IMR-90 (cell line): Measurements from ENCODE around the gene COMP. TPM values are rescaled to one million over a fixed set of nuclear protein-coding genes. Genes with fewer than 3 reads are reported as not detected.

Experiments used
- ATAC-seq: fragments of 200-7000 bp; cut with Tn5 transposase; 2 replicates; pipeline ENCODE4 v1.9.1; 2020; ENCODE audit warnings: low read depth, mild to moderate bottlenecking, moderate library complexity
- BruUV-seq: library from RNA; stranded (reverse); fragments of 400-500 nt; replicated peaks from 2 replicates; lab custom pipeline; 2021; lab: Mats Ljungman, UMichigan
- CTCF ChIA-PET: fragments of 300-600 bp; formaldehyde crosslinking; extraction: SDS; loops from one replicate; lab custom pipeline; 2021; ENCODE audit warnings: antibody characterized with exemption; lab: Yijun Ruan, JAX
- POLR2A ChIA-PET: fragments of 300-600 bp; sonication (Branson Sonifier 250); formaldehyde crosslinking; loops from one replicate; lab custom pipeline; 2022; ENCODE audit warnings: antibody characterized with exemption; ENCODE audit not compliant: unreplicated experiment; lab: Charles Lee
- DNase-seq: peaks from one replicate; pipeline ENCODE4 v3.0.0; 2013
- H2AFZ ChIP-seq: replicated peaks from 2 replicates; pipeline ENCODE3; 2013; ENCODE audit warnings: low read length, mild to moderate bottlenecking; ENCODE audit not compliant: poor library complexity
- H2AK5ac ChIP-seq: 2 replicates; pipeline ENCODE4 v1.6.1; 2013; ENCODE audit warnings: low read depth, low read length, inconsistent platforms
- H2AK9ac ChIP-seq: replicated peaks from 2 replicates; pipeline ENCODE3; 2013; ENCODE audit warnings: mild to moderate bottlenecking, low read depth, low read length, moderate library complexity; ENCODE audit not compliant: poor library complexity
- H2BK120ac ChIP-seq: 2 replicates; pipeline ENCODE4 v1.6.1; 2013; ENCODE audit warnings: low read depth, low read length, inconsistent platforms
- H2BK15ac ChIP-seq: 3 replicates; pipeline ENCODE4 v1.6.1; 2013; ENCODE audit warnings: low read depth, low read length, inconsistent platforms
- H2BK20ac ChIP-seq: 2 replicates; pipeline ENCODE4 v1.6.1; 2013; ENCODE audit warnings: low read depth, mild to moderate bottlenecking, inconsistent platforms, low read length, moderate library complexity
- H2BK5ac ChIP-seq: 2 replicates; pipeline ENCODE4 v1.6.1; 2013; ENCODE audit warnings: mild to moderate bottlenecking, low read depth, low read length, inconsistent platforms; ENCODE audit not compliant: poor library complexity, severe bottlenecking
- H3K14ac ChIP-seq: replicated peaks from 2 replicates; pipeline ENCODE4 v1.6.1; 2013; ENCODE audit warnings: low read depth, low read length, inconsistent platforms
- H3K18ac ChIP-seq: 2 replicates; pipeline ENCODE4 v1.6.1; 2013; ENCODE audit warnings: low read depth, low read length, control low read depth
- H3K23ac ChIP-seq: 2 replicates; pipeline ENCODE4 v1.6.1; 2013; ENCODE audit warnings: low read depth, low read length, inconsistent platforms
- H3K27ac ChIP-seq: 2 replicates; pipeline ENCODE4 v1.5.1; 2013; ENCODE audit warnings: mild to moderate bottlenecking, control low read depth, low read length; ENCODE audit not compliant: insufficient read depth
- H3K27me3 ChIP-seq: 2 replicates; pipeline ENCODE4 v1.6.1; 2013; ENCODE audit warnings: low read length; ENCODE audit not compliant: control insufficient read depth, insufficient read depth
- H3K36me3 ChIP-seq: 2 replicates; pipeline ENCODE4 v1.6.1; 2013; ENCODE audit warnings: low read length, mixed read lengths; ENCODE audit not compliant: control insufficient read depth, insufficient read depth
- H3K4ac ChIP-seq: 2 replicates; pipeline ENCODE4 v1.6.1; 2013; ENCODE audit warnings: low read depth, low read length, inconsistent platforms
- H3K4me1 ChIP-seq: 2 replicates; pipeline ENCODE4 v1.6.1; 2013; ENCODE audit warnings: low read length, mixed read lengths; ENCODE audit not compliant: control insufficient read depth, insufficient read depth
- H3K4me2 ChIP-seq: 2 replicates; pipeline ENCODE4 v1.6.1; 2013; ENCODE audit warnings: low read depth, mild to moderate bottlenecking, control low read depth, low read length, moderate library complexity
- H3K4me3 ChIP-seq: 2 replicates; pipeline ENCODE4 v1.5.1; 2013; ENCODE audit warnings: low read depth, mild to moderate bottlenecking, control low read depth, low read length, moderate library complexity; ENCODE audit not compliant: insufficient read depth
- H3K56ac ChIP-seq: 2 replicates; pipeline ENCODE4 v1.6.1; 2013; ENCODE audit warnings: low read length, inconsistent platforms; ENCODE audit not compliant: insufficient read depth; ENCODE audit errors: extremely low read depth
- H3K79me1 ChIP-seq, 2 experiments: 2 replicates each; pipeline ENCODE4 v1.6.1; 2013; ENCODE audit warnings: low read length in 2 of 2, inconsistent platforms in 1 of 2, low read depth in 1 of 2
- H3K9ac ChIP-seq: 2 replicates; pipeline ENCODE4 v1.6.1; 2013; ENCODE audit warnings: low read depth, low read length, control low read depth
- H3K9me1 ChIP-seq: 2 replicates; pipeline ENCODE4 v1.6.1; 2013; ENCODE audit warnings: low read length, inconsistent platforms; ENCODE audit not compliant: insufficient read depth
- H3K9me3 ChIP-seq: 2 replicates; pipeline ENCODE4 v1.6.1; 2013; ENCODE audit warnings: low read length; ENCODE audit not compliant: control insufficient read depth, insufficient read depth
- H4K20me1 ChIP-seq: 2 replicates; pipeline ENCODE4 v1.6.1; 2013; ENCODE audit warnings: low read length, inconsistent platforms; ENCODE audit not compliant: insufficient read depth
- H4K5ac ChIP-seq: 2 replicates; pipeline ENCODE4 v1.6.1; 2013; ENCODE audit warnings: mild to moderate bottlenecking, low read depth, low read length, control low read depth
- H4K8ac ChIP-seq, 2 experiments: 2 replicates each; pipeline ENCODE4 v1.6.1; 2013; ENCODE audit warnings: low read depth in 2 of 2, low read length in 2 of 2, control low read depth in 1 of 2, inconsistent platforms in 1 of 2
- H4K91ac ChIP-seq: 2 replicates; pipeline ENCODE4 v1.6.1; 2013; ENCODE audit warnings: low read depth, low read length, inconsistent platforms; ENCODE audit not compliant: insufficient read depth
- CEBPB ChIP-seq: IDR thresholded peaks from 2 replicates; pipeline ENCODE4 v1.6.1; 2012; ENCODE audit warnings: low read depth, low read length, improper control_type of control experiment
- CHD1 ChIP-seq: IDR thresholded peaks from 2 replicates; pipeline ENCODE4 v1.6.1; 2012; ENCODE audit warnings: low read depth, low read length, improper control_type of control experiment
- NFE2L2 ChIP-seq: fragments of 150-350 bp; IDR thresholded peaks from 2 replicates; pipeline ENCODE4 v1.6.1; 2016; ENCODE audit warnings: low read depth, mild to moderate bottlenecking, low read length
- RCOR1 ChIP-seq: IDR thresholded peaks from 2 replicates; pipeline ENCODE4 v1.6.1; 2012; ENCODE audit warnings: mild to moderate bottlenecking, low read length, improper control_type of control experiment; ENCODE audit not compliant: insufficient replicate concordance
- WGBS, 2 experiments: methylation state at CpG; one replicate each; pipeline versions ENCODE4 v1.1.5 to v1.1.7; 2013; ENCODE audit warnings: missing lambda C conversion rate in 2 of 2; ENCODE audit not compliant: insufficient read length in 1 of 2; ENCODE audit errors: extremely low coverage in 2 of 2; 5-methylcytosine and 5-hydroxymethylcytosine counted together
- dilution Hi-C: fragments of 300-500 bp; cut with HindIII; formaldehyde crosslinking; loops from one replicate; pipeline ENCODE4 v1.14.3; 2018; ENCODE audit warnings: low sequenced_read_pairs; ENCODE audit not compliant: unreplicated experiment
- in situ Hi-C: fragments of 300-500 bp; cut with MboI; formaldehyde crosslinking; loops from 3 replicates; pipeline ENCODE4 v1.14.3; 2019; ENCODE audit warnings: low sequenced_read_pairs, inconsistent platforms, mixed read lengths
- intact Hi-C: fragments of 100-400 bp; cut with micrococcal nuclease; formaldehyde crosslinking; loops from 2 replicates; pipeline ENCODE4 v1.10.0; 2022
- polyA plus RNA-seq, 3 experiments: library from polyadenylated mRNA; depleted of rRNA; stranded (reverse); fragments of >200 nt; gene quantifications; 2 replicates each; pipeline ENCODE4 v1.2.3, GENCODE V29; 2012; ENCODE audit warnings: low replicate concordance in 1 of 3
- total RNA-seq: library from RNA; depleted of rRNA; stranded (reverse); fragments of >200 nt; gene quantifications from 2 replicates; pipeline ENCODE4 v1.2.3, GENCODE V29; 2012
- TF ChIP-seq, protein P1 (sequence below): fragments of 150-350 bp; IDR thresholded peaks from 2 replicates; pipeline ENCODE4 v1.6.1; 2016; ENCODE audit warnings: low read depth, mild to moderate bottlenecking, low read length, moderate library complexity, borderline replicate concordance

COMP gene
- total and polyA plus RNA-seq, 2 of the 4 experiments (the other 2 are of a cell fraction) = under 0.01 to 0.43 TPM

DNA sequence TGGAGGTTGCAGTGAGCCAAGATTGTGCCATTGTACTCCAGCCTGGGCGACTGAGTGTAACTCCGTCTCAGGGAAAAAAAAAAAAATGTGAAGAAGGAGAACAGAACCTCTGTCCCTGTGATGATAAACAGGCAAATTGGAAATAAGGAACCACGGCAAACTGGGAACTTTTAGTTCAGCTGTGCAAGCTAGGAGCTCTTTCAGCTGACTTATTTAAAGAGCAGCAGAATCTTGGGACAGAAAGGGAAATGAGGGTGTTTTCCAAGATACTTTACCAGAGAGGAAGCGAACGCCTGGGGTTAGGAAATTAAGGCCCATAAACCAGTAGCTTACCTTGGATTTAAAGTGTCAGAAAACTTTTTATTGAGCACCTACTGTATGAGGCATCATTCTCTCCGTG lies 37.7 kb upstream of the COMP start:
- Histone ChIP-seq H3K9ac (no peak overlapping the region), H2BK5ac (no peak overlapping the region), H3K27ac (no peak overlapping the region), H2AK9ac (no peak overlapping the region), H2BK15ac (no peak overlapping the region), H2AK5ac (no peak overlapping the region), H4K8ac (no peak overlapping the region), H4K20me1 (peaks cover 19% of the 10 kb centered on the region), H3K4me1 (peaks cover 4% of the 10 kb centered on the region), H3K9me3 (peaks cover 9% of the 10 kb centered on the region), H3K56ac (no peak overlapping the region), H4K5ac (no peak overlapping the region), H3K18ac (no peak overlapping the region), H3K36me3 (no peaks in the 10 kb centered on the region), H3K4ac (no peak overlapping the region), H3K79me1 (peaks cover 0 to 15% of the 10 kb centered on the region in 2 experiments; a peak in 2 of 4 replicates), H4K91ac (no peak overlapping the region), H2AFZ (no peak overlapping the region), H3K9me1 (peaks cover 3% of the 10 kb centered on the region; the same call in 1 of the 2 replicates), H3K23ac (no peak overlapping the region), H3K27me3 (no peaks in the 10 kb centered on the region), H3K4me3 (no peak overlapping the region), H2BK120ac (no peak overlapping the region), H2BK20ac (no peak overlapping the region), H3K14ac (no peak overlapping the region), H3K4me2 (no peak overlapping the region)
- intact Hi-C loops (no loop called here), dilution Hi-C loops (no loop called here), in situ Hi-C loops (no loop called here)
- whole genome bisulfite sequencing, 2 experiments = 75% methylated on average over 2 of the region's 6 CpGs; no CpG with 5 or more reads in 1 of the 2 experiments
- POLR2A ChIA-PET = no interaction called here
- DNase-seq (no peak), ATAC-seq (no peak)
- no TSS peak for BruUV-seq
- TF ChIP-seq, protein P1, sequence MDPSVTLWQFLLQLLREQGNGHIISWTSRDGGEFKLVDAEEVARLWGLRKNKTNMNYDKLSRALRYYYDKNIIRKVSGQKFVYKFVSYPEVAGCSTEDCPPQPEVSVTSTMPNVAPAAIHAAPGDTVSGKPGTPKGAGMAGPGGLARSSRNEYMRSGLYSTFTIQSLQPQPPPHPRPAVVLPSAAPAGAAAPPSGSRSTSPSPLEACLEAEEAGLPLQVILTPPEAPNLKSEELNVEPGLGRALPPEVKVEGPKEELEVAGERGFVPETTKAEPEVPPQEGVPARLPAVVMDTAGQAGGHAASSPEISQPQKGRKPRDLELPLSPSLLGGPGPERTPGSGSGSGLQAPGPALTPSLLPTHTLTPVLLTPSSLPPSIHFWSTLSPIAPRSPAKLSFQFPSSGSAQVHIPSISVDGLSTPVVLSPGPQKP = no peak
- TF ChIP-seq CHD1 (no peak), NFE2L2 (no peak), CEBPB (no peak), RCOR1 (no peak)
- CTCF ChIA-PET = no interaction called here
